ENCODE results near the gene NKIRAS2.

NKIRAS2 gene

GRCh38 chr17:42055027-42055426 is 35.1 kb downstream of the NKIRAS2 start:
- DNase-seq (ENCODE audit: low spot score): no peak

GRCh38 chr17:42055496-42055895 is 35.6 kb downstream of the NKIRAS2 start:
- peak; percentile 24 for DNase-seq (ENCODE audit: low spot score)

GRCh38 chr17:42056635-42057034 is 36.7 kb downstream of the NKIRAS2 start:
- DNase-seq (ENCODE audit: low spot score): no peak

- no peak for DNase-seq (ENCODE audit: low spot score)
These were observed 38.2 kb downstream of the NKIRAS2 start for GRCh38 chr17:42058063-42058462.

- DNase-seq (ENCODE audit: low spot score): no peak
These were observed 39.9 kb downstream of the NKIRAS2 start for GRCh38 chr17:42059815-42060214.

GRCh38 chr17:42060231-42060630 is 40.3 kb downstream of the NKIRAS2 start:
- no peak for DNase-seq (ENCODE audit: low spot score)

GRCh38 chr17:42061646-42062487 is 42.0 kb downstream of the NKIRAS2 start:
- DNase-seq (ENCODE audit: low spot score): no peak

GRCh38 chr17:42062681-42063080 is 42.8 kb downstream of the NKIRAS2 start:
- no peak for DNase-seq (ENCODE audit: low spot score)

GRCh38 chr17:42065201-42065600 is 45.3 kb downstream of the NKIRAS2 start:
- no peak for DNase-seq (ENCODE audit: low spot score)

- peak; percentile 50 for DNase-seq (ENCODE audit: low spot score)
These were observed 47.6 kb downstream of the NKIRAS2 start for GRCh38 chr17:42067371-42068091.

GRCh38 chr17:42068979-42069378 is 49.1 kb downstream of the NKIRAS2 start:
- no peak for DNase-seq (ENCODE audit: low spot score)

- DNase-seq (ENCODE audit: low spot score): no peak
These were observed 51.9 kb downstream of the NKIRAS2 start for GRCh38 chr17:42071810-42072209.

GRCh38 chr17:42072323-42073187 is 52.7 kb downstream of the NKIRAS2 start:
- no peak for DNase-seq (ENCODE audit: low spot score)
